Measurements from ENCODE around the gene PXDC1.
A peak's percentile ranks its signal among the peaks of the same experiment; 100 is the strongest.

Gene PXDC1

GRCh38 chr6:3751730-3752530, 417 bp upstream of the PXDC1 start:
- TF ChIP-seq ZFX (IDR thresholded peaks at IDR 0.05; ENCODE audit: borderline replicate concordance): no peak
- peak; percentile 12; the same call in 1 of the 2 replicates for TF ChIP-seq CTCF (IDR thresholded peaks at IDR 0.05)

GRCh38 chr6:3750317-3751076, 1.0 kb downstream of the PXDC1 start:
- no peak for TF ChIP-seq CTCF (IDR thresholded peaks at IDR 0.05)
- TF ChIP-seq ZFX (IDR thresholded peaks at IDR 0.05; ENCODE audit: borderline replicate concordance): no peak
- peak overlapping the region; percentile 66 for H3K27ac ChIP-seq

More at GRCh38 chr6:3751730-3752530, 417 bp upstream of the PXDC1 start:
- H3K27ac ChIP-seq: peak overlapping the region; percentile 66

GRCh38 chr6:3749977-3750316, 1.6 kb downstream of the PXDC1 start:
- no peak for TF ChIP-seq ZFX (IDR thresholded peaks at IDR 0.05; ENCODE audit: borderline replicate concordance)
- no peak for TF ChIP-seq CTCF (IDR thresholded peaks at IDR 0.05)
- H3K27ac ChIP-seq: peak overlapping the region; percentile 66

GRCh38 chr6:3749067-3749841, 2.3 kb downstream of the PXDC1 start:
- H3K27ac ChIP-seq: peak overlapping the region; percentile 66
- no peak for TF ChIP-seq CTCF (IDR thresholded peaks at IDR 0.05)
- no peak for TF ChIP-seq ZFX (IDR thresholded peaks at IDR 0.05; ENCODE audit: borderline replicate concordance)

- TF ChIP-seq ZFX (IDR thresholded peaks at IDR 0.05; ENCODE audit: borderline replicate concordance): no peak
- peak; percentile 75 for TF ChIP-seq CTCF (IDR thresholded peaks at IDR 0.05)
- 0 out of 2 replicates have a peak overlapping the region, but pooled peaks have one; percentile 66 for H3K27ac ChIP-seq
Observed at GRCh38 chr6:3748208-3749066, 3.1 kb downstream of the PXDC1 start.

GRCh38 chr6:3747100-3747737, 4.3 kb downstream of the PXDC1 start:
- H3K27ac ChIP-seq: no peak overlapping the region
- no peak for TF ChIP-seq ZFX (IDR thresholded peaks at IDR 0.05; ENCODE audit: borderline replicate concordance)
- no peak for TF ChIP-seq CTCF (IDR thresholded peaks at IDR 0.05)
